K562 (cell line): Measurements from ENCODE around the gene SELENOI. TPM values are rescaled to one million over a fixed set of nuclear protein-coding genes. Genes with fewer than 3 reads are reported as not detected.

Source experiments
- ATAC-seq: fragments of 200-7000 bp; cut with Tn5 transposase; 3 replicates; pipeline ENCODE4 v1.9.1; 2020; ENCODE audit warnings: moderate library complexity
- BruUV-seq: library from RNA; stranded (reverse); fragments of 400-500 nt; replicated peaks from 2 replicates; lab custom pipeline; 2021; lab: Mats Ljungman, UMichigan
- CTCF ChIA-PET: fragments of 300-600 bp; formaldehyde crosslinking; extraction: SDS; loops from one replicate; lab custom pipeline; 2021; ENCODE audit warnings: low intra/inter-chr PET ratio; lab: Yijun Ruan, JAX
- POLR2A ChIA-PET: fragments of 300-600, 350-650 bp; sonication (Branson Sonifier 250); formaldehyde crosslinking; extraction: SDS; loops from one replicate; lab custom pipeline; 2021; ENCODE audit warnings: antibody characterized with exemption, inconsistent platforms; lab: Yijun Ruan, JAX
- DNase-seq, 4 experiments: peaks; one replicate each; pipeline versions ENCODE4 v3.0.0 to v3.0.0-alpha.2; 2011 to 2018; ENCODE audit warnings: low spot score in 3 of 4, mixed read lengths in 3 of 4; ENCODE audit errors: extremely low read depth in 1 of 4
- FAIRE-seq: peaks from 2 replicates; lab custom pipeline; 2011; peaks lifted over from hg19 to GRCh38; lab: Jason Lieb, UNC
- H2AFZ ChIP-seq: 2 replicates; pipeline ENCODE4 v1.6.0; 2011; ENCODE audit warnings: low read depth, low read length, control low read depth, inconsistent platforms
- H3K27ac ChIP-seq: fragments of 200-600 bp; 3 replicates; pipeline ENCODE4 v1.8.0; 2011; ENCODE audit warnings: low read depth, mild to moderate bottlenecking, control low read depth, inconsistent platforms, low read length, moderate library complexity, mixed read lengths; ENCODE audit errors: extremely low read depth
- H3K27me3 ChIP-seq, 2 experiments: fragments of 300-600 bp in 1 of 2; 2 replicates in 1 of 2; 3 replicates in 1 of 2; pipeline versions ENCODE4 v1.6.0 to v1.8.0; 2011; ENCODE audit warnings: inconsistent platforms in 2 of 2, low read length in 2 of 2, mild to moderate bottlenecking in 1 of 2, mixed read lengths in 1 of 2, moderate library complexity in 1 of 2; ENCODE audit not compliant: control insufficient read depth in 2 of 2, insufficient read depth in 2 of 2
- H3K36me3 ChIP-seq: fragments of 300-600 bp; 3 replicates; pipeline ENCODE4 v1.8.0; 2011; ENCODE audit warnings: mild to moderate bottlenecking, low read length, inconsistent platforms; ENCODE audit not compliant: control insufficient read depth, insufficient read depth
- H3K4me1 ChIP-seq, 2 experiments: fragments of 200-600 bp in 1 of 2; replicated peaks in 1 of 2; 2 replicates in 1 of 2; 3 replicates in 1 of 2; pipeline versions ENCODE4 v1.5.1 to v1.8.0; 2011; ENCODE audit warnings: inconsistent platforms in 2 of 2, low read length in 2 of 2, mild to moderate bottlenecking in 1 of 2, mixed read lengths in 1 of 2, moderate library complexity in 1 of 2; ENCODE audit not compliant: control insufficient read depth in 2 of 2, insufficient read depth in 2 of 2
- H3K4me2 ChIP-seq: 2 replicates; pipeline ENCODE4 v1.6.1; 2011; ENCODE audit warnings: low read length, control low read depth, inconsistent platforms, mixed read lengths; ENCODE audit not compliant: insufficient read depth
- H3K4me3 ChIP-seq: fragments of 200-600 bp; sonication (generic), shearing (Covaris generic); 2 replicates; pipeline ENCODE4 v1.5.1; 2016; ENCODE audit warnings: control low read depth, inconsistent platforms
- H3K79me2 ChIP-seq: fragments of 200-600 bp; 3 replicates; pipeline ENCODE4 v1.8.0; 2011; ENCODE audit warnings: low read length, inconsistent platforms; ENCODE audit not compliant: control insufficient read depth, insufficient read depth
- H3K9ac ChIP-seq, 2 experiments: 2 replicates each; pipeline versions ENCODE4 v1.6.0 to v1.6.1; 2011; ENCODE audit warnings: low read depth in 2 of 2, low read length in 2 of 2, control low read depth in 1 of 2, inconsistent platforms in 1 of 2, mild to moderate bottlenecking in 1 of 2, mixed read lengths in 1 of 2; ENCODE audit not compliant: insufficient read depth in 1 of 2
- H3K9me1 ChIP-seq: one replicate; pipeline ENCODE4 v1.6.0; 2011; ENCODE audit warnings: inconsistent platforms, mild to moderate bottlenecking, low read length, moderate library complexity; ENCODE audit not compliant: control insufficient read depth, insufficient read depth
- H3K9me3 ChIP-seq: replicated peaks from 2 replicates; pipeline ENCODE4 v1.5.1; 2011; ENCODE audit warnings: low read depth, low read length, inconsistent platforms; ENCODE audit not compliant: control insufficient read depth, insufficient read depth
- H4K20me1 ChIP-seq: replicated peaks from 2 replicates; pipeline ENCODE4 v1.6.1; 2011; ENCODE audit warnings: low read length, inconsistent platforms, mixed read lengths; ENCODE audit not compliant: control insufficient read depth, insufficient read depth
- HDGF ChIP-seq: fragments of 450-650 bp; IDR thresholded peaks from 2 replicates; pipeline ENCODE4 v1.6.1; 2016
- HMBOX1 ChIP-seq: sonication (generic); IDR thresholded peaks from 2 replicates; pipeline ENCODE4 v1.6.1; 2016
- SMARCE1 ChIP-seq: fragments of 450-650 bp; IDR thresholded peaks from 2 replicates; pipeline ENCODE4 v1.7.1; 2016; ENCODE audit warnings: mild to moderate bottlenecking
- UBTF ChIP-seq, 2 experiments: IDR thresholded peaks; 2 replicates each; pipeline ENCODE4 v1.6.1; 2012; ENCODE audit warnings: improper control_type of control experiment in 2 of 2, low read depth in 2 of 2, low read length in 2 of 2, borderline replicate concordance in 1 of 2
- ZNF12 ChIP-seq: sonication (generic); formaldehyde crosslinking; IDR thresholded peaks from 2 replicates; pipeline ENCODE4 v1.4.0; 2020; ENCODE audit warnings: mild to moderate bottlenecking, missing genetic modification reagents
- WGBS: fragments of 100-300 bp; shearing (Covaris generic); methylation state at CpG from one replicate; pipeline ENCODE4 v1.1.6; 2016; ENCODE audit warnings: low coverage, mixed read lengths; ENCODE audit not compliant: insufficient coverage; ENCODE audit errors: missing lambda C conversion rate; 5-methylcytosine and 5-hydroxymethylcytosine counted together
- in situ Hi-C: fragments of 300-500 bp; cut with MboI; formaldehyde crosslinking; loops from 4 replicates; pipeline ENCODE4 v1.15.0; 2018; ENCODE audit warnings: inconsistent platforms, mixed read lengths
- intact Hi-C: fragments of 100-400 bp; cut with micrococcal nuclease; formaldehyde crosslinking; loops from 2 replicates; pipeline ENCODE4 v1.14.2; 2022
- polyA plus RNA-seq, 8 experiments: library from polyadenylated mRNA; depleted of rRNA in 4 of 8; stranded (reverse) in 5 of 8; unstranded in 3 of 8; fragments of >200 nt; fragmentation: Nextera tagmentation in 2 of 8; fragmentation: Illumina TruSeq in 1 of 8; extraction: Ambion mirVana in 2 of 8; extraction: Trizol in 1 of 8; gene quantifications; 2 replicates each; pipeline versions ENCODE4 v1.2.1 to v1.2.3, GENCODE V29; 2011 to 2014; ENCODE audit warnings: inconsistent platforms in 1 of 8, missing spikeins in 1 of 8
- total RNA-seq, 7 experiments: library from RNA; depleted of rRNA in 6 of 7; stranded (reverse); fragments of >200 nt in 6 of 7; fragmentation: Illumina TruSeq in 2 of 7; extraction: Trizol in 2 of 7; gene quantifications; 2 replicates each; pipeline versions ENCODE4 v1.2.1 to v1.2.3, GENCODE V29; 2011 to 2021; ENCODE audit warnings: low replicate concordance in 1 of 7
- TF ChIP-seq, protein P1 (sequence below): sonication (generic); formaldehyde crosslinking; IDR thresholded peaks from 2 replicates; pipeline ENCODE4 v1.9.0; 2022; ENCODE audit warnings: mild to moderate bottlenecking, missing genetic modification reagents
- TF ChIP-seq, protein P2 (sequence below): fragments of 250-450 bp; sonication (Bioruptor Pico); IDR thresholded peaks from 2 replicates; pipeline ENCODE4 v1.4.0; 2020; ENCODE audit warnings: borderline replicate concordance

SELENOI gene
- total and polyA plus RNA-seq, 9 of the 15 experiments (the other 6 are each of a cell fraction or from before 2014, with no cell fraction given) = 9.6 to 46.9 (median 24.4) TPM

DNA sequence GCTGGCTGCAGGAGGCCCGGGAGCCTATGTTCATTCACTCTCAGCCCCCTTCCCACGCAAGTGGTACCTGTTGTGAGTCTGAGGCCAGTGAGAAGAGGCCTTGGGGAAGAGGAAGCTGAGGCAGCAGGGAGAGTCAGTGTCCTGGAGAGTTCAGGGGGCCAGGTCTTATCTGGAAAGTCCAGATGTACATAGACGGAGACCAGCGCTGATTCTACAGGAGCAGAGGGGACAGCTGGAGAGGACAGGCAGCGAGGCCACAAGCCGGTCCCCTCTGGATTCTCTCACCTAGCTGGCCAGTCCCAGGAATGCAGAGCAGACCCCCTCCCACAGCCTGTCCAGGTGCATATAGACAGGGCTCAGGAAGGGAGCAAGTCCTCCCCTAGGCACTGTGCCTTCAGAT lies 29.1 kb upstream of the SELENOI start (continued):
- TF ChIP-seq SMARCE1 (peak; percentile 79; the same call in 1 of the 2 replicates), UBTF (IDR thresholded peaks at IDR 0.05; ENCODE audit: borderline replicate concordance in 1 of 2, low read depth in 2 of 2, low read length in 2 of 2) (peak in 1 of 2 experiments; percentile 50; a peak in 1 of 4 replicates)

DNA sequence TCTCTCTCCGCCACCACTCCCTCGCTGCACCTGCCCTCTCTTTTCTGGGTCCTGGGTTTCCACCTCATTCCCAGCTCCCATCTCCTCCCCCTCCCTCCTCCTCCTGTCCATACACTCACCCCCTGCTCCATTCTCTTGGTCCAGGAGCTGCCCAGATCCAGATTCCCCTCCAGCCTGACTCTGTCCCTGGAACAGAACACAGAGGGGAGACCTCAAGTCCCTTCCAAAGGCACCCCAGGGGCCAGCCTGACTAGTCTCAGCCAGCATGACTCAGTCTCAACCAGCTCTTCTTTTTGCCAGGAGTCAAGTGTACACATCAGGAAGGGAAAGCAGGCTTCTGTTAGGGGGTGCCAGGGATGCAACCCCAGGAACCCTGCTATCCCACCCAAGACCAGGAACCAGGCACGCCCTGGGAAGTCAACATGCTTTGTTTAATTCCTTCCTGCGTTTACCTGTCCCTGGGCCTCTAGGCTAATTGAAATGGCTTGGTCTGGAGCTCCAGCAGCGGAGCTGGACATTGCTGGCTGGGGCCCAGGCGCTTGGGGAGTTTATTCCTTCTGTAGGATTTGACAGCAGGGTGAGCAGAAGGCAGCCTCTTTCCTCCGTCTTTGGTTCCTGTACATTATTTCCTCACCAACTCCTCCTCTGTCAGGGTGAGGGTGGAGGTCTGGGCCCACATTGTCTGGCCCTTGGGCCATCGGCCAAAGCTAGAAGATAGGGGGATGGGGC lies 28.4 kb upstream of the SELENOI start:
- H3K79me2 ChIP-seq = no peaks in the 10 kb centered on the region
- peak overlapping the region; percentile 70; the same call in 1 of the 2 replicates for H2AFZ ChIP-seq
- DNase-seq = peak in 1 of 4 experiments; percentile 27
- peaks cover 3% of the 10 kb centered on the region for H3K9me1 ChIP-seq
- FAIRE-seq = peak; percentile 69
- no TSS peak for BruUV-seq
- CTCF ChIA-PET = no interaction called here
- H3K4me3 ChIP-seq = no peak overlapping the region
- H3K4me1 ChIP-seq = peaks cover 15 to 31% of the 10 kb centered on the region in 2 experiments
- no peaks in the 10 kb centered on the region for H3K36me3 ChIP-seq
- no peaks in the 10 kb centered on the region for H3K9me3 ChIP-seq
- WGBS = 47% methylated on average over 7 of the region's 8 CpGs
- H3K9ac ChIP-seq = peak overlapping the region; percentile 17 to 19; a peak in 2 of 4 replicates
- in situ Hi-C loops = no loop called here
- peak overlapping the region; percentile 57 for H3K4me2 ChIP-seq
- H3K27me3 ChIP-seq = peaks cover 0 to 10% of the 10 kb centered on the region in 2 experiments; a peak in 2 of 5 replicates
- no peaks in the 10 kb centered on the region for H4K20me1 ChIP-seq
- peak; percentile 23 for ATAC-seq
- POLR2A ChIA-PET = interaction anchor here (0.6 to 1.6 kb wide), 11 partner anchors 8 to 247 kb away, joined by 3 to 10 read pairs (median 3); partner anchors contain the start of genes ADGRF3 and SELENOI
- H3K27ac ChIP-seq = no peak overlapping the region; the same call in 2 of the 3 replicates
- intact Hi-C loops = no loop called here
- TF ChIP-seq HMBOX1 (peak; percentile 66), HDGF (peak; percentile 61; the same call in 1 of the 2 replicates), ZNF12 (0 out of 2 replicates have a peak, but pooled peaks have one; percentile 24)
- TF ChIP-seq, protein P1, sequence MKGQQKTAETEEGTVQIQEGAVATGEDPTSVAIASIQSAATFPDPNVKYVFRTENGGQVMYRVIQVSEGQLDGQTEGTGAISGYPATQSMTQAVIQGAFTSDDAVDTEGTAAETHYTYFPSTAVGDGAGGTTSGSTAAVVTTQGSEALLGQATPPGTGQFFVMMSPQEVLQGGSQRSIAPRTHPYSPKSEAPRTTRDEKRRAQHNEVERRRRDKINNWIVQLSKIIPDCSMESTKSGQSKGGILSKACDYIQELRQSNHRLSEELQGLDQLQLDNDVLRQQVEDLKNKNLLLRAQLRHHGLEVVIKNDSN (CRISPR knock-in tag) = peak; percentile 9; the same call in 1 of the 2 replicates
- TF ChIP-seq, protein P2, sequence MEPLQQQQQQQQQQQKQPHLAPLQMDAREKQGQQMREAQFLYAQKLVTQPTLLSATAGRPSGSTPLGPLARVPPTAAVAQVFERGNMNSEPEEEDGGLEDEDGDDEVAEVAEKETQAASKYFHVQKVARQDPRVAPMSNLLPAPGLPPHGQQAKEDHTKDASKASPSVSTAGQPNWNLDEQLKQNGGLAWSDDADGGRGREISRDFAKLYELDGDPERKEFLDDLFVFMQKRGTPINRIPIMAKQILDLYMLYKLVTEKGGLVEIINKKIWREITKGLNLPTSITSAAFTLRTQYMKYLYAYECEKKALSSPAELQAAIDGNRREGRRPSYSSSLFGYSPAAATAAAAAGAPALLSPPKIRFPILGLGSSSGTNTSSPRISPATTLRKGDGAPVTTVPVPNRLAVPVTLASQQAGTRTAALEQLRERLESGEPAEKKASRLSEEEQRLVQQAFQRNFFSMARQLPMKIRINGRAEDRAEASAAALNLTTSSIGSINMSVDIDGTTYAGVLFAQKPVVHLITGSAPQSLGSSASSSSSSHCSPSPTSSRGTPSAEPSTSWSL (CRISPR knock-in tag) = no peak
